ENCODE results near the gene FERMT2. TPM values are rescaled to one million over a fixed set of nuclear protein-coding genes. Genes with fewer than 3 reads are reported as not detected.
"Not testable (repeated sequence)": the region's sequence is repeated elsewhere in the genome, so short reads cannot be mapped to it uniquely, and the experiment has no call there.

Gene FERMT2
- total RNA-seq, 1 donor from 2014 or later = 1.6 TPM

GRCh38 chr14:52868911-52869618, 81.8 kb downstream of the FERMT2 start:
- intact Hi-C loops (cut with micrococcal nuclease) = no loop called here

- intact Hi-C loops (cut with micrococcal nuclease) = not testable (repeated sequence)
These were observed 86.0 kb downstream of the FERMT2 start for GRCh38 chr14:52864893-52865292.

GRCh38 chr14:52863334-52863700, 87.5 kb downstream of the FERMT2 start:
- intact Hi-C loops (cut with micrococcal nuclease) = no loop called here

- intact Hi-C loops (cut with micrococcal nuclease) = no loop called here
These were observed 88.1 kb downstream of the FERMT2 start for GRCh38 chr14:52862632-52863333.

GRCh38 chr14:52861403-52861802, 89.4 kb downstream of the FERMT2 start:
- intact Hi-C loops (cut with micrococcal nuclease) = no loop called here

GRCh38 chr14:52860910-52861309, 89.9 kb downstream of the FERMT2 start:
- intact Hi-C loops (cut with micrococcal nuclease) = no loop called here

GRCh38 chr14:52860209-52860608, 90.6 kb downstream of the FERMT2 start:
- intact Hi-C loops (cut with micrococcal nuclease) = no loop called here

GRCh38 chr14:52856139-52856538, 94.7 kb downstream of the FERMT2 start:
- intact Hi-C loops (cut with micrococcal nuclease) = no loop called here

GRCh38 chr14:52853522-52853854, 97.4 kb downstream of the FERMT2 start:
- intact Hi-C loops (cut with micrococcal nuclease) = no loop called here

GRCh38 chr14:52852810-52853521, 97.9 kb downstream of the FERMT2 start:
- intact Hi-C loops (cut with micrococcal nuclease) = no loop called here

- intact Hi-C loops (cut with micrococcal nuclease) = no loop called here
These were observed 100.4 kb downstream of the FERMT2 start for GRCh38 chr14:52850451-52850909.

GRCh38 chr14:52848626-52849025, 102.2 kb downstream of the FERMT2 start:
- intact Hi-C loops (cut with micrococcal nuclease) = no loop called here

- intact Hi-C loops (cut with micrococcal nuclease) = no loop called here
These were observed 104.3 kb downstream of the FERMT2 start for GRCh38 chr14:52846591-52846990.

- intact Hi-C loops (cut with micrococcal nuclease) = no loop called here
These were observed 105.8 kb downstream of the FERMT2 start for GRCh38 chr14:52845081-52845480.

- intact Hi-C loops (cut with micrococcal nuclease) = no loop called here
These were observed 106.4 kb downstream of the FERMT2 start for GRCh38 chr14:52844262-52845060.

GRCh38 chr14:52840877-52841276, 110.0 kb downstream of the FERMT2 start:
- intact Hi-C loops (cut with micrococcal nuclease) = no loop called here

- intact Hi-C loops (cut with micrococcal nuclease) = no loop called here
These were observed 113.4 kb downstream of the FERMT2 start for GRCh38 chr14:52837451-52837850.

GRCh38 chr14:52836063-52836462, 114.8 kb downstream of the FERMT2 start:
- intact Hi-C loops (cut with micrococcal nuclease) = no loop called here

- intact Hi-C loops (cut with micrococcal nuclease) = no loop called here
These were observed 115.5 kb downstream of the FERMT2 start for GRCh38 chr14:52835122-52835903.

- intact Hi-C loops (cut with micrococcal nuclease) = no loop called here
These were observed 116.4 kb downstream of the FERMT2 start for GRCh38 chr14:52834440-52834842.

- intact Hi-C loops (cut with micrococcal nuclease) = no loop called here
These were observed 117.0 kb downstream of the FERMT2 start for GRCh38 chr14:52833891-52834290.

Data from T-helper 1 cell treated with Interleukin-12 subunit alpha and Interleukin-12 subunit beta and Interleukin-4 antibody, amounts not matched to agents 30 ng/mL and 1 ng/mL, for 36 hours (primary cell).